PC-3 (cell line): ENCODE results near the gene TBC1D5.

Source experiments
- EZH2 ChIP-seq: fragments of 300-600 bp; sonication (generic); IDR thresholded peaks from one replicate; pipeline ENCODE4 v1.6.1; 2017; ENCODE audit warnings: antibody characterized with exemption, mild to moderate bottlenecking, low read length; ENCODE audit not compliant: unreplicated experiment
- EZH2phosphoT487 ChIP-seq: fragments of 300-600 bp; sonication (generic); IDR thresholded peaks from 2 replicates; pipeline ENCODE4 v1.6.1; 2018; ENCODE audit warnings: mild to moderate bottlenecking, antibody characterized with exemption, low read length, borderline replicate concordance
- TF ChIP-seq, protein P1 (sequence below): fragments of 300-600 bp; sonication (generic); conservative IDR thresholded peaks from 2 replicates; pipeline ENCODE4 v1.5.1; 2017; ENCODE audit warnings: antibody characterized with exemption, low read depth, mild to moderate bottlenecking, low read length

DNA sequence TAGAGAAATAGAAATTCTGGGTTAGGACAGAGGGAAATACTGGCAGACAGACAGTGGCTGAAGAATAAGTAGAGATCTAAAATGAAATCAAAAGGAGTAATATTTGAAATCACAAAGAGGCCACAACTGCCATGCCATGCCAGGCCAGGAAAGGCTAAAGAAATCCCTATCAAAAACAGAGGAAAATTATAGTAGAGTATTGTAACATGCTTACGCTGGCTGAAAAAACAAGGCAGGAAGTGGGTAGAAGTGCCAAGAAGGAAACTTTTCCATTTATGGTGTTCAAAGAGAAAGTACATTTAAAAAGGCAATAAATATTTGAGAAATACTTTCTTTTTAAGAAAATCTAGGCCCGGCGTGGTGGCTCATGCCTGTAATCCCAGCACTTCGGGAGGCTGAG is 442.0 kb downstream of the TBC1D5 start:
- TF ChIP-seq, protein P1, sequence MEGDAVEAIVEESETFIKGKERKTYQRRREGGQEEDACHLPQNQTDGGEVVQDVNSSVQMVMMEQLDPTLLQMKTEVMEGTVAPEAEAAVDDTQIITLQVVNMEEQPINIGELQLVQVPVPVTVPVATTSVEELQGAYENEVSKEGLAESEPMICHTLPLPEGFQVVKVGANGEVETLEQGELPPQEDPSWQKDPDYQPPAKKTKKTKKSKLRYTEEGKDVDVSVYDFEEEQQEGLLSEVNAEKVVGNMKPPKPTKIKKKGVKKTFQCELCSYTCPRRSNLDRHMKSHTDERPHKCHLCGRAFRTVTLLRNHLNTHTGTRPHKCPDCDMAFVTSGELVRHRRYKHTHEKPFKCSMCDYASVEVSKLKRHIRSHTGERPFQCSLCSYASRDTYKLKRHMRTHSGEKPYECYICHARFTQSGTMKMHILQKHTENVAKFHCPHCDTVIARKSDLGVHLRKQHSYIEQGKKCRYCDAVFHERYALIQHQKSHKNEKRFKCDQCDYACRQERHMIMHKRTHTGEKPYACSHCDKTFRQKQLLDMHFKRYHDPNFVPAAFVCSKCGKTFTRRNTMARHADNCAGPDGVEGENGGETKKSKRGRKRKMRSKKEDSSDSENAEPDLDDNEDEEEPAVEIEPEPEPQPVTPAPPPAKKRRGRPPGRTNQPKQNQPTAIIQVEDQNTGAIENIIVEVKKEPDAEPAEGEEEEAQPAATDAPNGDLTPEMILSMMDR, result no peak
- TF ChIP-seq EZH2, result no peak
- TF ChIP-seq EZH2phosphoT487, result no peak
